MCF 10A (cell line): Measurements from ENCODE around the gene ZNF593. TPM values are rescaled to one million over a fixed set of nuclear protein-coding genes. Genes with fewer than 3 reads are reported as not detected.

Experiments
- BruUV-seq: library from RNA; stranded (reverse); fragments of 400-500 nt; replicated peaks from 2 replicates; lab custom pipeline; 2021; lab: Mats Ljungman, UMichigan
- CTCF ChIA-PET: fragments of 300-600 bp; sonication (Branson Sonifier 250); formaldehyde crosslinking; extraction: SDS; loops from one replicate; lab custom pipeline; 2021; ENCODE audit warnings: antibody characterized with exemption, inconsistent platforms; lab: Yijun Ruan, JAX
- POLR2A ChIA-PET: fragments of 300-600, 350-650 bp; sonication (Branson Sonifier 250); formaldehyde crosslinking; extraction: SDS; loops from one replicate; lab custom pipeline; 2020; ENCODE audit warnings: antibody characterized with exemption, inconsistent platforms; lab: Yijun Ruan, JAX
- DNase-seq: peaks from one replicate; pipeline ENCODE4 v3.0.0-alpha.2; 2018; ENCODE audit not compliant: unreplicated experiment
- H3K27ac Mint-ChIP-seq: one replicate; pipeline ENCODE4 v1.8.0; 2022; ENCODE audit warnings: mild to moderate bottlenecking, low read depth, mixed read lengths; ENCODE audit not compliant: unreplicated experiment
- H3K27me3 Mint-ChIP-seq: one replicate; pipeline ENCODE4 v1.8.0; 2022; ENCODE audit warnings: mixed read lengths; ENCODE audit not compliant: insufficient read depth, unreplicated experiment
- H3K36me3 Mint-ChIP-seq: one replicate; pipeline ENCODE4 v1.8.0; 2022; ENCODE audit warnings: mild to moderate bottlenecking, moderate library complexity, mixed read lengths; ENCODE audit not compliant: insufficient read depth, unreplicated experiment
- H3K4me1 Mint-ChIP-seq: one replicate; pipeline ENCODE4 v1.8.0; 2022; ENCODE audit warnings: mixed read lengths; ENCODE audit not compliant: insufficient read depth, unreplicated experiment
- H3K4me3 Mint-ChIP-seq: one replicate; pipeline ENCODE4 v1.8.0; 2022; ENCODE audit warnings: mild to moderate bottlenecking, moderate library complexity, mixed read lengths; ENCODE audit not compliant: unreplicated experiment
- H3K9me3 Mint-ChIP-seq: one replicate; pipeline ENCODE4 v1.8.0; 2022; ENCODE audit warnings: mixed read lengths; ENCODE audit not compliant: unreplicated experiment
- CTCF ChIP-seq: fragments of 200-600 bp; IDR thresholded peaks from one replicate; pipeline ENCODE4 v1.8.0; 2022; ENCODE audit warnings: antibody characterized with exemption, mild to moderate bottlenecking; ENCODE audit not compliant: unreplicated experiment
- intact Hi-C: fragments of 100-400 bp; cut with micrococcal nuclease; formaldehyde crosslinking; loops from 2 replicates; pipeline ENCODE4 v1.14.1; 2022
- total RNA-seq: library from RNA; stranded (reverse); gene quantifications from 2 replicates; pipeline ENCODE4 v1.2.3, GENCODE V29; 2022

ZNF593 gene
- total RNA-seq, 1 experiment from 2014 or later, result 82.6 TPM

DNA sequence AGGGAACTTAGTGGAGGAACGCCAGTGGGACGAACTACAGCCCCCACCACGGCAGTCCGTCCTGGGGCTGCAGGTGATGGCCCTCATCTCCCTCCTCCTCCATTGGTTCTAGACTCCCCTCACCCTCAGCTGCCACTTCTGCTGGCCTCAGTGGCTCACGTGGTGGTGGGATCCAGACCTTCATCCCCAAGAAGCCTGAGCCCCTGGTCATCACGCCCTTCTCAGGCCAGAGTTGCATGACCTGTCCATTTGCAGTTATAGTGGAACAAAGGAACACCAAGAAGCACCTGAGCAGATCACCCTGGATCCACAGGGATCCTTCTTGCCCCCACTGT, 23.8 kb upstream of the ZNF593 start:
- intact Hi-C loops, result loop anchor here (1.0 kb wide), 3 partner anchors 36 to 110 kb away; no protein-coding TSS in a partner anchor
- Mint-ChIP-seq H3K4me3 (no peak overlapping the region), H3K27ac (no peak overlapping the region), H3K4me1 (no peaks in the 10 kb centered on the region), H3K9me3 (no peaks in the 10 kb centered on the region), H3K36me3 (no peaks in the 10 kb centered on the region), H3K27me3 (peaks cover 12% of the 10 kb centered on the region)
- CTCF ChIA-PET, result interaction anchor here (0.6 to 6.0 kb wide), 21 partner anchors 9 to 1297 kb away, joined by 3 to 75 read pairs (median 7); partner anchors contain the start of genes CEP85, FAM110D and PDIK1L
- POLR2A ChIA-PET, result interaction anchor here (0.6 to 4.4 kb wide), 3 partner anchors 35 to 43 kb away, joined by 3 to 29 read pairs (median 10); partner anchors contain the start of gene PDIK1L
- DNase-seq, result no peak
- TF ChIP-seq CTCF, result no peak
- no TSS peak for BruUV-seq

DNA sequence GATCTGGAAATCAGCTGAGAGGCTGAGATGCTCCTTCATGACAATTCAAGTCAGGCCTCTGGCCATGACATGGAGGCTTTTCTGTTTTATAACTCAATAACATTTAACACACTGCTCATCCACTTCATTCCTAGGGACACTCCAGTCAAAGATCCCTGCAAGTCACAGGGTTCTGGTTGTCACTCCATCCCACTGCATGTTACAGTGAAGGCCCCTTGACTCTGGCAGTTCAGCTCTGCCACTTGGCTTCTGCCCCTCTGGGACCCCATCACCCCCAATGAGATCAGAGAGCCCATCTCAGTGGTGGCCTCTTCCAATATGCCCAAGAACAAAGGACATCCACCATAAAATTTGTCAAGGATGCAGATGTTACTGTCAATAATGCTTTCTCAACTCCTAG, 20.8 kb upstream of the ZNF593 start:
- BruUV-seq, result no TSS peak
- no peaks in the 10 kb centered on the region for H3K36me3 Mint-ChIP-seq
- no peaks in the 10 kb centered on the region for H3K4me1 Mint-ChIP-seq
- H3K9me3 Mint-ChIP-seq, result no peaks in the 10 kb centered on the region
- peaks cover 12% of the 10 kb centered on the region for H3K27me3 Mint-ChIP-seq
- no peak overlapping the region for H3K27ac Mint-ChIP-seq
- intact Hi-C loops, result no loop called here
- DNase-seq, result no peak
- no peak overlapping the region for H3K4me3 Mint-ChIP-seq
- CTCF ChIA-PET, result interaction anchor here (0.6 kb wide), 1 partner anchor 236 kb away, joined by 3 read pairs; no protein-coding TSS in a partner anchor
- TF ChIP-seq CTCF, result no peak
- POLR2A ChIA-PET, result no interaction called here

GRCh38 chr1:26153966-26154532, 15.7 kb upstream of the ZNF593 start:
- intact Hi-C loops, result no loop called here
- H3K27me3 Mint-ChIP-seq, result no peaks in the 10 kb centered on the region
- H3K9me3 Mint-ChIP-seq, result no peaks in the 10 kb centered on the region
- DNase-seq, result no peak
- no peak overlapping the region for H3K27ac Mint-ChIP-seq
- TF ChIP-seq CTCF, result no peak
- no peak overlapping the region for H3K4me3 Mint-ChIP-seq
- ChIA-PET CTCF (no interaction called here), POLR2A (interaction anchor here (0.6 kb wide), 1 partner anchor 31 kb away, joined by 3 read pairs; no protein-coding TSS in a partner anchor)
- BruUV-seq, result no TSS peak
- no peaks in the 10 kb centered on the region for H3K4me1 Mint-ChIP-seq
- H3K36me3 Mint-ChIP-seq, result no peaks in the 10 kb centered on the region

- Mint-ChIP-seq H3K4me1 (no peaks in the 10 kb centered on the region), H3K36me3 (no peaks in the 10 kb centered on the region), H3K9me3 (no peaks in the 10 kb centered on the region), H3K27me3 (no peaks in the 10 kb centered on the region), H3K4me3 (no peak overlapping the region), H3K27ac (no peak overlapping the region)
- no peak for DNase-seq
- ChIA-PET POLR2A (no interaction called here), CTCF (interaction anchor here (1.0 to 1.8 kb wide), 2 partner anchors 10 to 15 kb away, joined by 3 to 9 read pairs; partner anchors contain the start of gene ZNF593)
- intact Hi-C loops, result no loop called here
- no TSS peak for BruUV-seq
- no peak for TF ChIP-seq CTCF
Measured at GRCh38 chr1:26154750-26155149, 15.0 kb upstream of the ZNF593 start.
